Measurements from ENCODE around the gene KLF16. TPM values are rescaled to one million over a fixed set of nuclear protein-coding genes. Genes with fewer than 3 reads are reported as not detected.

Gene KLF16
- total and polyA plus RNA-seq, 9 of the 15 experiments (the other 6 are each of a cell fraction or from before 2014, with no cell fraction given): 0.04 to 60.4 (median 6.8) TPM

- TF ChIP-seq ZC3H8 (IDR thresholded peaks at IDR 0.05): no peak
- TF ChIP-seq ELF1 (tag; IDR thresholded peaks at IDR 0.05): peak; percentile 91
- no peak; the same call in 1 of the 2 replicates for TF ChIP-seq NR2C2 (CRISPR knock-in tag; IDR thresholded peaks at IDR 0.05)
- TF ChIP-seq NR2C2 (tag; IDR thresholded peaks at IDR 0.05): peak; percentile 88
- no peak for TF ChIP-seq GATAD2A (IDR thresholded peaks at IDR 0.05)
- TF ChIP-seq ZNF263 (CRISPR knock-in tag; IDR thresholded peaks at IDR 0.05; ENCODE audit: borderline replicate concordance): peak; percentile 29; the same call in 1 of the 2 replicates
- peak; percentile 94 for TF ChIP-seq KLF6 (CRISPR knock-in tag; IDR thresholded peaks at IDR 0.05; ENCODE audit: borderline replicate concordance)
- TF ChIP-seq NRF1 (conservative IDR thresholded peaks at IDR 0.05 in 1 of 2, IDR thresholded peaks at IDR 0.05 in 1 of 2): peak in 1 of 2 experiments; percentile 51; a peak in 2 of 4 replicates
- no peak for TF ChIP-seq EWSR1 (IDR thresholded peaks at IDR 0.05; ENCODE audit: borderline replicate concordance, low read depth, partially characterized antibody)
- TF ChIP-seq DNMT1 (IDR thresholded peaks at IDR 0.05): no peak
- peak; percentile 29 for TF ChIP-seq CBFA2T2 (conservative IDR thresholded peaks at IDR 0.05)
- TF ChIP-seq, protein P1, sequence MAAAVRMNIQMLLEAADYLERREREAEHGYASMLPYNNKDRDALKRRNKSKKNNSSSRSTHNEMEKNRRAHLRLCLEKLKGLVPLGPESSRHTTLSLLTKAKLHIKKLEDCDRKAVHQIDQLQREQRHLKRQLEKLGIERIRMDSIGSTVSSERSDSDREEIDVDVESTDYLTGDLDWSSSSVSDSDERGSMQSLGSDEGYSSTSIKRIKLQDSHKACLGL (CRISPR knock-in tag; IDR thresholded peaks at IDR 0.05; ENCODE audit: borderline replicate concordance, poor library complexity, severe bottlenecking): peak; percentile 98
- TF ChIP-seq SP1 (CRISPR knock-in tag; IDR thresholded peaks at IDR 0.05): peak; percentile 78
- TF ChIP-seq PATZ1 (CRISPR knock-in tag; IDR thresholded peaks at IDR 0.05; ENCODE audit: borderline replicate concordance): no peak
- peak; percentile 52; the same call in 1 of the 2 replicates for TF ChIP-seq GMEB1 (CRISPR knock-in tag; IDR thresholded peaks at IDR 0.05)
- TF ChIP-seq EP400 (IDR thresholded peaks at IDR 0.05): peak; percentile 100
- TF ChIP-seq XRCC5 (IDR thresholded peaks at IDR 0.05; ENCODE audit: low read depth, low read length): no peak
- no peak for TF ChIP-seq PHB (CRISPR knock-in tag; IDR thresholded peaks at IDR 0.05)
- TF ChIP-seq POLR2AphosphoS2 (IDR thresholded peaks at IDR 0.05; ENCODE audit: low read length): no peak
- no peak for TF ChIP-seq YBX1 (IDR thresholded peaks at IDR 0.05)
- no peak for TF ChIP-seq IFI16 (CRISPR knock-in tag; IDR thresholded peaks at IDR 0.05)
- peak; percentile 85 for TF ChIP-seq CCNT2 (IDR thresholded peaks at IDR 0.05; ENCODE audit: borderline replicate concordance, extremely low read depth, insufficient read length, low read depth, low read length)
- TF ChIP-seq, protein P2, sequence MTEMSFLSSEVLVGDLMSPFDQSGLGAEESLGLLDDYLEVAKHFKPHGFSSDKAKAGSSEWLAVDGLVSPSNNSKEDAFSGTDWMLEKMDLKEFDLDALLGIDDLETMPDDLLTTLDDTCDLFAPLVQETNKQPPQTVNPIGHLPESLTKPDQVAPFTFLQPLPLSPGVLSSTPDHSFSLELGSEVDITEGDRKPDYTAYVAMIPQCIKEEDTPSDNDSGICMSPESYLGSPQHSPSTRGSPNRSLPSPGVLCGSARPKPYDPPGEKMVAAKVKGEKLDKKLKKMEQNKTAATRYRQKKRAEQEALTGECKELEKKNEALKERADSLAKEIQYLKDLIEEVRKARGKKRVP (CRISPR knock-in tag; IDR thresholded peaks at IDR 0.05): no peak
- TF ChIP-seq SAP30 (IDR thresholded peaks at IDR 0.05; ENCODE audit: borderline replicate concordance, insufficient read depth, low read depth, low read length, poor library complexity, severe bottlenecking): peak; percentile 99
Observed at GRCh38 chr19:1863638-1864479, 480 bp upstream of the KLF16 start (continued).
